Neuron (in vitro differentiated cells): Measurements from ENCODE around the gene ANTXRL.
"Not testable (repeated sequence)": the region's sequence is repeated elsewhere in the genome, so short reads cannot be mapped to it uniquely, and the experiment has no call there.

Experiments used
- H2AFZ ChIP-seq: one replicate; pipeline ENCODE4 v1.6.1; 2013; ENCODE audit warnings: low read depth, mild to moderate bottlenecking, inconsistent platforms, low read length, moderate library complexity
- H3K27me3 ChIP-seq: one replicate; pipeline ENCODE4 v1.6.1; 2013; ENCODE audit warnings: low read length; ENCODE audit not compliant: insufficient read depth
- H3K36me3 ChIP-seq: one replicate; pipeline ENCODE4 v1.6.1; 2013; ENCODE audit warnings: low read length; ENCODE audit not compliant: insufficient read depth
- H3K4me1 ChIP-seq: one replicate; pipeline ENCODE4 v1.6.1; 2013; ENCODE audit warnings: low read length; ENCODE audit not compliant: insufficient read depth
- H3K4me3 ChIP-seq: 2 replicates; pipeline ENCODE4 v1.5.1; 2013; ENCODE audit warnings: mild to moderate bottlenecking, low read length, moderate library complexity
- H3K9me3 ChIP-seq: one replicate; pipeline ENCODE4 v1.6.1; 2013; ENCODE audit warnings: low read length

ANTXRL gene

GRCh38 chr10:46319389-46319788 lies 32.6 kb downstream of the ANTXRL start:
- Histone ChIP-seq H2AFZ (no peak overlapping the region), H3K9me3 (no peaks in the 10 kb centered on the region), H3K27me3 (no peaks in the 10 kb centered on the region), H3K4me3 (no peak overlapping the region), H3K4me1 (no peaks in the 10 kb centered on the region), H3K36me3 (no peaks in the 10 kb centered on the region)

- Histone ChIP-seq H3K36me3 (no peaks in the 10 kb centered on the region), H3K4me3 (no peak overlapping the region), H3K9me3 (no peaks in the 10 kb centered on the region), H3K27me3 (no peaks in the 10 kb centered on the region), H2AFZ (no peak overlapping the region), H3K4me1 (no peaks in the 10 kb centered on the region)
These were observed 35.0 kb downstream of the ANTXRL start for GRCh38 chr10:46321770-46322169.

- H3K27me3 ChIP-seq = no peaks in the 10 kb centered on the region
- H3K36me3 ChIP-seq = no peaks in the 10 kb centered on the region
- H3K9me3 ChIP-seq = no peaks in the 10 kb centered on the region
- no peak overlapping the region for H2AFZ ChIP-seq
- no peaks in the 10 kb centered on the region for H3K4me1 ChIP-seq
- H3K4me3 ChIP-seq = no peak overlapping the region
These were observed 36.4 kb downstream of the ANTXRL start for GRCh38 chr10:46323176-46323575.

- no peaks in the 10 kb centered on the region for H3K4me1 ChIP-seq
- H3K27me3 ChIP-seq = no peaks in the 10 kb centered on the region
- H3K4me3 ChIP-seq = no peak overlapping the region
- H2AFZ ChIP-seq = no peak overlapping the region
- H3K9me3 ChIP-seq = no peaks in the 10 kb centered on the region
- no peaks in the 10 kb centered on the region for H3K36me3 ChIP-seq
These were observed 38.2 kb downstream of the ANTXRL start for GRCh38 chr10:46325021-46325420.

- H3K4me3 ChIP-seq = no peak overlapping the region
- no peaks in the 10 kb centered on the region for H3K36me3 ChIP-seq
- H3K9me3 ChIP-seq = no peaks in the 10 kb centered on the region
- H3K27me3 ChIP-seq = no peaks in the 10 kb centered on the region
- H3K4me1 ChIP-seq = no peaks in the 10 kb centered on the region
- no peak overlapping the region for H2AFZ ChIP-seq
These were observed 39.3 kb downstream of the ANTXRL start for GRCh38 chr10:46326066-46326465.

GRCh38 chr10:46326971-46327370 lies 40.2 kb downstream of the ANTXRL start:
- no peaks in the 10 kb centered on the region for H3K4me1 ChIP-seq
- H3K4me3 ChIP-seq = no peak overlapping the region
- H3K9me3 ChIP-seq = no peaks in the 10 kb centered on the region
- no peak overlapping the region for H2AFZ ChIP-seq
- peaks cover 2% of the 10 kb centered on the region for H3K27me3 ChIP-seq
- no peaks in the 10 kb centered on the region for H3K36me3 ChIP-seq

- Histone ChIP-seq H3K9me3 (no peaks in the 10 kb centered on the region), H3K4me3 (no peak overlapping the region), H3K36me3 (no peaks in the 10 kb centered on the region), H2AFZ (no peak overlapping the region), H3K27me3 (peaks cover 2% of the 10 kb centered on the region), H3K4me1 (no peaks in the 10 kb centered on the region)
These were observed 40.9 kb downstream of the ANTXRL start for GRCh38 chr10:46327685-46328084.

GRCh38 chr10:46328853-46329689 lies 42.3 kb downstream of the ANTXRL start:
- no peak overlapping the region for H2AFZ ChIP-seq
- H3K36me3 ChIP-seq = no peaks in the 10 kb centered on the region
- H3K27me3 ChIP-seq = peaks cover 2% of the 10 kb centered on the region
- no peak overlapping the region for H3K4me3 ChIP-seq
- H3K4me1 ChIP-seq = no peaks in the 10 kb centered on the region
- no peaks in the 10 kb centered on the region for H3K9me3 ChIP-seq

GRCh38 chr10:46329690-46330016 lies 42.9 kb downstream of the ANTXRL start:
- no peaks in the 10 kb centered on the region for H3K36me3 ChIP-seq
- H3K9me3 ChIP-seq = no peaks in the 10 kb centered on the region
- no peak overlapping the region for H2AFZ ChIP-seq
- no peak overlapping the region for H3K4me3 ChIP-seq
- H3K27me3 ChIP-seq = peaks cover 2% of the 10 kb centered on the region
- no peaks in the 10 kb centered on the region for H3K4me1 ChIP-seq

- no peaks in the 10 kb centered on the region for H3K36me3 ChIP-seq
- no peak overlapping the region for H3K4me3 ChIP-seq
- no peaks in the 10 kb centered on the region for H3K4me1 ChIP-seq
- H3K9me3 ChIP-seq = no peaks in the 10 kb centered on the region
- H2AFZ ChIP-seq = no peak overlapping the region
- peaks cover 2% of the 10 kb centered on the region for H3K27me3 ChIP-seq
These were observed 44.1 kb downstream of the ANTXRL start for GRCh38 chr10:46330894-46331293.

- H3K4me1 ChIP-seq, H2AFZ ChIP-seq, H3K27me3 ChIP-seq, H3K4me3 ChIP-seq, H3K36me3 ChIP-seq, H3K9me3 ChIP-seq: not testable (repeated sequence)
These were observed 78.7 kb downstream of the ANTXRL start for GRCh38 chr10:46365484-46365883.

GRCh38 chr10:46367209-46367608 lies 80.4 kb downstream of the ANTXRL start:
- not testable (repeated sequence) for H3K27me3 ChIP-seq, H2AFZ ChIP-seq, H3K36me3 ChIP-seq

GRCh38 chr10:46367666-46368240 lies 81.0 kb downstream of the ANTXRL start:
- not testable (repeated sequence) for H2AFZ ChIP-seq, H3K27me3 ChIP-seq, H3K9me3 ChIP-seq, H3K36me3 ChIP-seq, H3K4me3 ChIP-seq, H3K4me1 ChIP-seq

More at GRCh38 chr10:46367209-46367608, 80.4 kb downstream of the ANTXRL start:
- not testable (repeated sequence) for H3K4me3 ChIP-seq, H3K9me3 ChIP-seq, H3K4me1 ChIP-seq

GRCh38 chr10:46368956-46369355 lies 82.2 kb downstream of the ANTXRL start:
- H3K36me3 ChIP-seq, H3K4me3 ChIP-seq, H3K27me3 ChIP-seq, H2AFZ ChIP-seq, H3K9me3 ChIP-seq, H3K4me1 ChIP-seq: not testable (repeated sequence)
